Kidney epithelial cell (primary cell): Measurements from ENCODE around the gene TOLLIP. TPM values are rescaled to one million over a fixed set of nuclear protein-coding genes. Genes with fewer than 3 reads are reported as not detected.

Experiments used
- DNase-seq: peaks from one replicate; pipeline ENCODE4 v3.0.0-alpha.2; 2010; ENCODE audit warnings: low read depth
- H3K27me3 ChIP-seq: 2 replicates; pipeline ENCODE4 v1.6.0; 2011; ENCODE audit warnings: low read length; ENCODE audit not compliant: control insufficient read depth, insufficient read depth
- H3K36me3 ChIP-seq: 2 replicates; pipeline ENCODE4 v1.5.1; 2011; ENCODE audit warnings: low read length; ENCODE audit not compliant: control insufficient read depth, insufficient read depth
- H3K4me3 ChIP-seq: 2 replicates; pipeline ENCODE4 v1.5.1; 2011; ENCODE audit warnings: low read depth, mild to moderate bottlenecking, control low read depth, low read length
- CTCF ChIP-seq: IDR thresholded peaks from 2 replicates; pipeline ENCODE4 v1.5.1; 2011; ENCODE audit warnings: mild to moderate bottlenecking, moderate library complexity, low read length, control low read depth, inconsistent platforms; ENCODE audit not compliant: insufficient read depth, poor library complexity, severe bottlenecking
- total RNA-seq: library from RNA; depleted of rRNA; stranded (reverse); fragments of >200 nt; gene quantifications from 2 replicates; pipeline ENCODE4 v1.2.3, GENCODE V29; 2015

Gene TOLLIP
- total RNA-seq, 1 donor from 2014 or later: 55.3 TPM

GRCh38 chr11:1293619-1294015 lies 15.8 kb downstream of the TOLLIP start:
- H3K27me3 ChIP-seq: no peaks in the 10 kb centered on the region
- H3K4me3 ChIP-seq: no peak overlapping the region
- no peak for DNase-seq
- peaks cover 4% of the 10 kb centered on the region for H3K36me3 ChIP-seq
- TF ChIP-seq CTCF: peak; percentile 40

GRCh38 chr11:1292644-1293618 lies 16.5 kb downstream of the TOLLIP start:
- peaks cover 2% of the 10 kb centered on the region for H3K36me3 ChIP-seq

DNA sequence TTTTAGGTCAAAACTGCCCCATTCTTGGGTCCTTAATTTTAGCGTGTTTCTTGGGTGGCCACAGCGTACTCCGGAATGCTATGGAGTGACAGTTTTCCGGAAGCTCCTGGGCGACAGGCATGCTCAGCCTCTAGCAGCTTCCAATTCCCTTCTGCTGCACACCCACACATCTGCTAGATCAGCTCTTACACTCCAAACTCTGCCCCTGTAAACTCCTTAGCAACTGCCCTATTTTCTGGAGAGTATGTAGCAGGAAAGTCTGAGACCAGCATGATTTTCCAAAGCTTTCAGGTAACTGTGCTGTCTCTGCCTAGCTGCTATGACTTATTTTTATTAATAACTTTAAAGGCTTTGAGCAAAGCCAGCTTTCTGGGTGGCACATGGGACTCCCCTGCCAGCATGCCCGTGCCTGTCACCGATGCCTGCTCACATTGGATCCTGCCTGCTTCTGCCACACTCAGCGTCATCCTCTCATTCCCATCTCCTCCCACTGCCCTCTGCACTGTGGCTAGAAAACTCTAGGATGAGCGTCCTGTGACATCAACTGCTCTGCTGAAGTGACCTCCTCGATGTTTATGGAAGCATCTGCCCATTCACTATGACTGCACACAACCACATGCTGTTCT lies 17.3 kb downstream of the TOLLIP start:
- DNase-seq: no peak
- Histone ChIP-seq H3K4me3 (no peak overlapping the region), H3K27me3 (no peaks in the 10 kb centered on the region), H3K36me3 (peaks cover 2% of the 10 kb centered on the region)
- TF ChIP-seq CTCF: no peak

More at GRCh38 chr11:1292644-1293618, 16.5 kb downstream of the TOLLIP start:
- DNase-seq: no peak
- TF ChIP-seq CTCF: no peak
- Histone ChIP-seq H3K4me3 (no peak overlapping the region), H3K27me3 (no peaks in the 10 kb centered on the region)

- H3K27me3 ChIP-seq: no peaks in the 10 kb centered on the region
- peaks cover 2% of the 10 kb centered on the region for H3K36me3 ChIP-seq
- no peak for TF ChIP-seq CTCF
- no peak for DNase-seq
- H3K4me3 ChIP-seq: no peak overlapping the region
Observed at GRCh38 chr11:1291295-1292017, 18.0 kb downstream of the TOLLIP start.

DNA sequence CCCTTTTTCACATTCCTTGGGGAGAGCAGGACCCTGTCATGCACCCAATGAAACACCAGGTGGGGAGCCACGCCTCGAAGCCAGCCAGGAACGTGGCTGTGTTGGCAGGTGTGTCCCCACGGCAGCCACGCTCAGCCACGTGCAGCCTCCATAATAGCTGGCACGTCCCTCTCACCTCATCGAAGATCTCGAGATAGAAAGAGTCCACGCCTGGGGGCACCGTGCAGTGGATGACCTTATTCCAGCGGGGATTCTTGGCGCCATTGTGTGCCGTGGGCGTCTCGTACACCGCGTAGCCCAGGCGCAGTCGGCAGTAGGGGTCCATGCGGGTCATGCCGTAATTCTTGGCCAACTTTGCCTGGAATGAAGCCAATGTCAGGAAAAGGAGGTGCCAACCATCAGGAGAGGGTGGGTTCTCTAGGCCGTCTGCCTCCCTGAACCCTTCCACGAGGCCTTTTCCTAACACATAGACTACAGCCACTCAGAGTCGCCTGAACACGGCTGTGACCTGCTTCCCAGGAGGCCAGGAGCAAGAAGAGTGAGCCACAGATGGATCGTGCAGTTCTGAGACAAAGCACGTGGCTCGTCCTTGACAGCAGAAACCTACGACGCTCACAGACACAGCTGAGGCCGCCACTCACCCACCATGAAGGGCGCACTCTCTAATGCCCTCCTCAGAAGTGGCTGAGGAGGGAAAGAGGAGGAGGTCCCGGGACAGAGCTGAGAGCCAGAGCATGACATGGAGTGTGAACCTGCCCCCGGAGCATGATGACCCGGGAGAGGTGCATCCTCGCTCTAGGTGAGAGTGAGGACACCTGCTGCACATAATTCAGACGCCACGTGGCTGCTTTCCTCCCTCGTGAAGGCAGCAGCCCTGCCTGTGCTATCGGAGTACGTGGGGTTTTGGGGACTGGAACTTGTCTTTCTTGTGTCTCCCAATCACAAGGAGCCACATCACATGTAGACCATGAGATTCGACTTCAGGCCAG lies 19.1 kb downstream of the TOLLIP start:
- Histone ChIP-seq H3K4me3 (no peak overlapping the region), H3K36me3 (peaks cover 3% of the 10 kb centered on the region), H3K27me3 (no peaks in the 10 kb centered on the region)
- DNase-seq: no peak
- no peak for TF ChIP-seq CTCF
